Hepatocyte (in vitro differentiated cells): ENCODE data around the gene MYH6. TPM values are rescaled to one million over a fixed set of nuclear protein-coding genes. Genes with fewer than 3 reads are reported as not detected.

Source experiments
- DNase-seq: peaks from one replicate; pipeline ENCODE4 v3.0.0-alpha.2; 2016; ENCODE audit warnings: low spot score
- H2AFZ ChIP-seq: fragments of 200-600 bp; sonication (generic); 2 replicates; pipeline ENCODE4 v1.6.0; 2016; ENCODE audit warnings: antibody characterized with exemption, mild to moderate bottlenecking
- H3K27ac ChIP-seq: fragments of 200-600 bp; sonication (generic); 2 replicates; pipeline ENCODE4 v1.5.1; 2016; ENCODE audit warnings: mild to moderate bottlenecking
- H3K27me3 ChIP-seq: fragments of 200-600 bp; sonication (generic); 2 replicates; pipeline ENCODE4 v1.6.1; 2016
- H3K36me3 ChIP-seq: fragments of 200-600 bp; sonication (generic); replicated peaks from 2 replicates; pipeline ENCODE4 v1.5.1; 2016; ENCODE audit warnings: low read depth; ENCODE audit not compliant: insufficient read depth
- H3K4me1 ChIP-seq: fragments of 200-600 bp; sonication (generic); 2 replicates; pipeline ENCODE4 v1.5.1; 2016; ENCODE audit warnings: mild to moderate bottlenecking, moderate library complexity; ENCODE audit not compliant: insufficient read depth
- H3K4me2 ChIP-seq: fragments of 200-600 bp; sonication (generic); 2 replicates; pipeline ENCODE4 v1.6.0; 2016
- H3K4me3 ChIP-seq: fragments of 200-600 bp; sonication (generic); 2 replicates; pipeline ENCODE4 v1.5.1; 2016; ENCODE audit warnings: mild to moderate bottlenecking
- H3K79me2 ChIP-seq: fragments of 200-600 bp; sonication (generic); 2 replicates; pipeline ENCODE4 v1.6.0; 2017; ENCODE audit warnings: mild to moderate bottlenecking
- H3K9me2 ChIP-seq: fragments of 200-600 bp; sonication (generic); replicated peaks from 2 replicates; pipeline ENCODE4 v1.6.0; 2017; ENCODE audit warnings: mild to moderate bottlenecking; ENCODE audit not compliant: insufficient read depth
- H3K9me3 ChIP-seq: fragments of 200-600 bp; sonication (generic); 2 replicates; pipeline ENCODE4 v1.5.1; 2016; ENCODE audit warnings: low read depth, mild to moderate bottlenecking
- H4K20me1 ChIP-seq: fragments of 200-600 bp; sonication (generic); 2 replicates; pipeline ENCODE4 v1.6.0; 2016; ENCODE audit warnings: mild to moderate bottlenecking; ENCODE audit not compliant: insufficient read depth, poor library complexity, severe bottlenecking
- EZH2 ChIP-seq: fragments of 200-600 bp; sonication (generic); IDR thresholded peaks from 2 replicates; pipeline ENCODE4 v1.6.1; 2016; ENCODE audit warnings: antibody characterized with exemption, mild to moderate bottlenecking, borderline replicate concordance
- EZH2phosphoT487 ChIP-seq: fragments of 200-600 bp; sonication (generic); IDR thresholded peaks from one replicate; pipeline ENCODE4 v1.6.1; 2018; ENCODE audit warnings: antibody characterized with exemption, mild to moderate bottlenecking, low read depth, moderate library complexity; ENCODE audit not compliant: unreplicated experiment, severe bottlenecking
- WGBS: methylation state at CpG from one replicate; pipeline ENCODE4 v1.1.6; 2016; ENCODE audit warnings: low lambda C conversion rate; ENCODE audit errors: missing lambda C conversion rate; 5-methylcytosine and 5-hydroxymethylcytosine counted together
- polyA plus RNA-seq: library from polyadenylated mRNA; unstranded; fragments of >200 nt; fragmentation: Nextera tagmentation; extraction: Ambion mirVana; gene quantifications from 2 replicates; pipeline ENCODE4 v1.2.1, GENCODE V29; 2016
- total RNA-seq: library from RNA; depleted of rRNA; stranded (reverse); fragments of >200 nt; gene quantifications from 2 replicates; pipeline ENCODE4 v1.2.3, GENCODE V29; 2014
- TF ChIP-seq, protein P1 (sequence below): fragments of 200-600 bp; sonication (generic); IDR thresholded peaks from 2 replicates; pipeline ENCODE4 v1.5.1; 2016; ENCODE audit warnings: antibody characterized with exemption, mild to moderate bottlenecking; ENCODE audit not compliant: poor library complexity

The MYH6 gene
- total and polyA plus RNA-seq, 2 experiments from 2014 or later = 0.97 TPM; not detected in 1

DNA sequence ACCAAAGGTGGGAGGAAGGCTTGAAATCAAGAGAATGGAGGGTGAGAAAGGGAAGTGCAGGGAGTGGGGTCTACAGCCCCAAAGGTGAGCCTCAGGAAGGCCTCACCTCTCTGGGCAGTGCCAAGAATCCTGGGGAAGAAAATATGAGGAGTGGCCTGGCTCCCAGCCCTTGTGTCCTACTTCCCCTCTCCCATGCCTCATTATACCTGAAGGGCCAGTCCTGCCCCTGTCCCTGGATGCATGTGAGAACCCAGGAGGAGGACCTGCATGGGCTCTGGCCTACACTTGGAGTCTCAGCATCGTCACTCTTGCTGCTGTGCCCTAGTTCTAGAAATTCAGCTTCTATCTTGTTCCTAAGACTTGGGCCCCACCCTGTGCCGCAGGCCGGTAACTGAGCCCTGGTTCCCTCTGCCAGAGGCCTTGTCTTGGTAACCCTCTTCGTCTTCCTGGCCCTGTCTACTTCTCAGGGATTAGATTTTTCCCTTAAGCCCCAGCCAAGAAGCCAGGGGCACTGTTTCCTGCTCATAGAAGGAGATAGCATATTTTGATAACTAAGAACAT, 38.3 kb upstream of the MYH6 start:
- 76% methylated on average over 4 of the region's 4 CpGs for WGBS
- H3K36me3 ChIP-seq = no peaks in the 10 kb centered on the region
- no peaks in the 10 kb centered on the region for H4K20me1 ChIP-seq
- H3K4me2 ChIP-seq = no peak overlapping the region
- H3K4me1 ChIP-seq = peaks cover 20% of the 10 kb centered on the region
- H3K4me3 ChIP-seq = no peak overlapping the region
- no peaks in the 10 kb centered on the region for H3K9me2 ChIP-seq
- TF ChIP-seq EZH2phosphoT487 = no peak
- TF ChIP-seq EZH2 = no peak
- TF ChIP-seq, protein P1, sequence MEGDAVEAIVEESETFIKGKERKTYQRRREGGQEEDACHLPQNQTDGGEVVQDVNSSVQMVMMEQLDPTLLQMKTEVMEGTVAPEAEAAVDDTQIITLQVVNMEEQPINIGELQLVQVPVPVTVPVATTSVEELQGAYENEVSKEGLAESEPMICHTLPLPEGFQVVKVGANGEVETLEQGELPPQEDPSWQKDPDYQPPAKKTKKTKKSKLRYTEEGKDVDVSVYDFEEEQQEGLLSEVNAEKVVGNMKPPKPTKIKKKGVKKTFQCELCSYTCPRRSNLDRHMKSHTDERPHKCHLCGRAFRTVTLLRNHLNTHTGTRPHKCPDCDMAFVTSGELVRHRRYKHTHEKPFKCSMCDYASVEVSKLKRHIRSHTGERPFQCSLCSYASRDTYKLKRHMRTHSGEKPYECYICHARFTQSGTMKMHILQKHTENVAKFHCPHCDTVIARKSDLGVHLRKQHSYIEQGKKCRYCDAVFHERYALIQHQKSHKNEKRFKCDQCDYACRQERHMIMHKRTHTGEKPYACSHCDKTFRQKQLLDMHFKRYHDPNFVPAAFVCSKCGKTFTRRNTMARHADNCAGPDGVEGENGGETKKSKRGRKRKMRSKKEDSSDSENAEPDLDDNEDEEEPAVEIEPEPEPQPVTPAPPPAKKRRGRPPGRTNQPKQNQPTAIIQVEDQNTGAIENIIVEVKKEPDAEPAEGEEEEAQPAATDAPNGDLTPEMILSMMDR = no peak
- DNase-seq = no peak
- H3K79me2 ChIP-seq = no peaks in the 10 kb centered on the region
- H3K9me3 ChIP-seq = no peaks in the 10 kb centered on the region
- H3K27me3 ChIP-seq = no peaks in the 10 kb centered on the region
- H2AFZ ChIP-seq = peak overlapping the region; percentile 32
- H3K27ac ChIP-seq = peak overlapping the region; percentile 92

GRCh38 chr14:23445773-23446172, 37.7 kb upstream of the MYH6 start:
- no peaks in the 10 kb centered on the region for H3K36me3 ChIP-seq
- no peaks in the 10 kb centered on the region for H3K79me2 ChIP-seq
- H3K4me3 ChIP-seq = no peak overlapping the region
- WGBS = 78% methylated on average over 4 of the region's 4 CpGs
- peaks cover 20% of the 10 kb centered on the region for H3K4me1 ChIP-seq
- H3K27me3 ChIP-seq = no peaks in the 10 kb centered on the region
- no peaks in the 10 kb centered on the region for H4K20me1 ChIP-seq
- no peaks in the 10 kb centered on the region for H3K9me3 ChIP-seq
- H2AFZ ChIP-seq = no peak overlapping the region
- no peak for DNase-seq
- peak overlapping the region; percentile 92 for H3K27ac ChIP-seq
- no peak overlapping the region for H3K4me2 ChIP-seq
- TF ChIP-seq EZH2phosphoT487 (no peak), EZH2 (no peak)
- TF ChIP-seq, protein P1 = no peak
- H3K9me2 ChIP-seq = no peaks in the 10 kb centered on the region

- Histone ChIP-seq H3K9me2 (no peaks in the 10 kb centered on the region), H3K79me2 (no peaks in the 10 kb centered on the region), H3K4me3 (no peak overlapping the region), H3K27me3 (no peaks in the 10 kb centered on the region), H3K4me1 (peaks cover 20% of the 10 kb centered on the region), H3K27ac (no peak overlapping the region), H2AFZ (no peak overlapping the region), H3K4me2 (no peak overlapping the region), H3K36me3 (no peaks in the 10 kb centered on the region), H4K20me1 (no peaks in the 10 kb centered on the region), H3K9me3 (no peaks in the 10 kb centered on the region)
- 83% methylated on average over 1 of the region's 1 CpG for WGBS
- no peak for DNase-seq
- no peak for TF ChIP-seq EZH2phosphoT487
- TF ChIP-seq, protein P1 = no peak
- TF ChIP-seq EZH2 = no peak
These were observed 36.2 kb upstream of the MYH6 start for GRCh38 chr14:23444314-23444713.
